ENCODE measurements around the gene STK11.
"Not testable (repeated sequence)": the region's sequence is repeated elsewhere in the genome, so short reads cannot be mapped to it uniquely, and the experiment has no call there.

STK11 gene

DNA sequence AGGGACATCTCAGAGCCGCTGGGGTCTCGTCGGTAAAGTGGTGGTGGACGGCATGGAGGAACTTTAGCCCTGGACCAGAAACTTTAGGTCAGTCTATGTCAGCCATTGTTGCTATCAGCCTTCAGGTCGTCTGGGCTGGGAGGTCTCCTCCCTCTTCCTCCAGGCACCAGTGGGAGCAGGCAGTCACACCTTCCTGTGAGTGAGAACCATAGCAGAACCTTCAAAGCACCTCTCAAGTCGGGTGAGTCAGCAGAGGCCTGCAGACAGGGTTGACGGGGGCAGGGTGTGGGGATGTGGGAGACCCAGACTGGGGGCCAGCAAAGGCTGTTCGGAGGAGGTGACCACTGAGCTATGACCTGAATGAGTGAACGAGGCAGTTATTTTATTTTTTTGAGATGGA, 16.2 kb upstream of the STK11 start:
- TF ChIP-seq, protein P1, sequence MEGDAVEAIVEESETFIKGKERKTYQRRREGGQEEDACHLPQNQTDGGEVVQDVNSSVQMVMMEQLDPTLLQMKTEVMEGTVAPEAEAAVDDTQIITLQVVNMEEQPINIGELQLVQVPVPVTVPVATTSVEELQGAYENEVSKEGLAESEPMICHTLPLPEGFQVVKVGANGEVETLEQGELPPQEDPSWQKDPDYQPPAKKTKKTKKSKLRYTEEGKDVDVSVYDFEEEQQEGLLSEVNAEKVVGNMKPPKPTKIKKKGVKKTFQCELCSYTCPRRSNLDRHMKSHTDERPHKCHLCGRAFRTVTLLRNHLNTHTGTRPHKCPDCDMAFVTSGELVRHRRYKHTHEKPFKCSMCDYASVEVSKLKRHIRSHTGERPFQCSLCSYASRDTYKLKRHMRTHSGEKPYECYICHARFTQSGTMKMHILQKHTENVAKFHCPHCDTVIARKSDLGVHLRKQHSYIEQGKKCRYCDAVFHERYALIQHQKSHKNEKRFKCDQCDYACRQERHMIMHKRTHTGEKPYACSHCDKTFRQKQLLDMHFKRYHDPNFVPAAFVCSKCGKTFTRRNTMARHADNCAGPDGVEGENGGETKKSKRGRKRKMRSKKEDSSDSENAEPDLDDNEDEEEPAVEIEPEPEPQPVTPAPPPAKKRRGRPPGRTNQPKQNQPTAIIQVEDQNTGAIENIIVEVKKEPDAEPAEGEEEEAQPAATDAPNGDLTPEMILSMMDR (IDR thresholded peaks at IDR 0.05; ENCODE audit: low read depth, low read length, missing control alignments) = no peak
- DNase-seq (ENCODE audit: low read depth) = no peak
- H3K4me3 ChIP-seq (ENCODE audit: low read depth, low read length) = no peak overlapping the region
- in situ Hi-C loops (cut with HindIII; ENCODE audit: low sequenced_read_pairs) = no loop called here

GRCh38 chr19:1199531-1199930, 6.0 kb upstream of the STK11 start:
- TF ChIP-seq, protein P1 (IDR thresholded peaks at IDR 0.05; ENCODE audit: low read depth, low read length, missing control alignments) = no peak
- no peak for DNase-seq (ENCODE audit: low read depth)
- in situ Hi-C loops (cut with HindIII; ENCODE audit: low sequenced_read_pairs) = no loop called here
- no peak overlapping the region for H3K4me3 ChIP-seq (ENCODE audit: low read depth, low read length)

GRCh38 chr19:1200614-1201013, 5.0 kb upstream of the STK11 start:
- H3K4me3 ChIP-seq (ENCODE audit: low read depth, low read length); DNase-seq (ENCODE audit: low read depth); in situ Hi-C loops (cut with HindIII; ENCODE audit: low sequenced_read_pairs): not testable (repeated sequence)

DNA sequence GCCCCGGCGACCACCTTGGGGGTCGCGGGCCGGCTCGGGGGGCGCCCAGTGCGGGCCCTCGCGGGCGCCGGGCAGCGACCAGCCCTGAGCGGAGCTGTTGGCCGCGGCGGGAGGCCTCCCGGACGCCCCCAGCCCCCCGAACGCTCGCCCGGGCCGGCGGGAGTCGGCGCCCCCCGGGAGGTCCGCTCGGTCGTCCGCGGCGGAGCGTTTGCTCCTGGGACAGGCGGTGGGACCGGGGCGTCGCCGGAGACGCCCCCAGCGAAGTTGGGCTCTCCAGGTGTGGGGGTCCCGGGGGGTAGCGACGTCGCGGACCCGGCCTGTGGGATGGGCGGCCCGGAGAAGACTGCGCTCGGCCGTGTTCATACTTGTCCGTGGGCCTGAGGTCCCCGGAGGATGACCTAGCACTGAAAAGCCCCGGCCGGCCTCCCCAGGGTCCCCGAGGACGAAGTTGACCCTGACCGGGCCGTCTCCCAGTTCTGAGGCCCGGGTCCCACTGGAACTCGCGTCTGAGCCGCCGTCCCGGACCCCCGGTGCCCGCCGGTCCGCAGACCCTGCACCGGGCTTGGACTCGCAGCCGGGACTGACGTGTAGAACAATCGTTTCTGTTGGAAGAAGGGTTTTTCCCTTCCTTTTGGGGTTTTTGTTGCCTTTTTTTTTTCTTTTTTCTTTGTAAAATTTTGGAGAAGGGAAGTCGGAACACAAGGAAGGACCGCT, 729 bp downstream of the STK11 start:
- TF ChIP-seq, protein P1 (IDR thresholded peaks at IDR 0.05; ENCODE audit: low read depth, low read length, missing control alignments) = no peak
- no peak for DNase-seq (ENCODE audit: low read depth)
- in situ Hi-C loops (cut with HindIII; ENCODE audit: low sequenced_read_pairs) = no loop called here
- H3K4me3 ChIP-seq (ENCODE audit: low read depth, low read length) = peak overlapping the region; percentile 77

- in situ Hi-C loops (cut with HindIII; ENCODE audit: low sequenced_read_pairs) = no loop called here
- DNase-seq (ENCODE audit: low read depth) = no peak
- H3K4me3 ChIP-seq (ENCODE audit: low read depth, low read length) = peak overlapping the region; percentile 77
- TF ChIP-seq, protein P1 (IDR thresholded peaks at IDR 0.05; ENCODE audit: low read depth, low read length, missing control alignments) = no peak
Observed at GRCh38 chr19:1206864-1207450, 1.4 kb downstream of the STK11 start.

GRCh38 chr19:1208830-1209229, 3.3 kb downstream of the STK11 start:
- in situ Hi-C loops (cut with HindIII; ENCODE audit: low sequenced_read_pairs); H3K4me3 ChIP-seq (ENCODE audit: low read depth, low read length); DNase-seq (ENCODE audit: low read depth): not testable (repeated sequence)

GRCh38 chr19:1210227-1210538, 4.6 kb downstream of the STK11 start:
- no peak overlapping the region for H3K4me3 ChIP-seq (ENCODE audit: low read depth, low read length)
- DNase-seq (ENCODE audit: low read depth) = no peak
- in situ Hi-C loops (cut with HindIII; ENCODE audit: low sequenced_read_pairs) = no loop called here
- TF ChIP-seq, protein P1 (IDR thresholded peaks at IDR 0.05; ENCODE audit: low read depth, low read length, missing control alignments) = no peak
